Measurements from ENCODE around the gene S100A2. TPM values are rescaled to one million over a fixed set of nuclear protein-coding genes. Genes with fewer than 3 reads are reported as not detected.

Gene S100A2
- total RNA-seq, 6 experiments from 2014 or later: not detected

- peaks cover 0 to 12% (median 5%) of the 10 kb centered on the region in 4 donors for H3K36me3 ChIP-seq
- peak overlapping the region; percentile 34 to 94 (median 92) for H3K27ac ChIP-seq
- no peak for ATAC-seq
- 69% methylated on average over 4 of the region's 7 CpGs for WGBS (ENCODE audit: insufficient coverage, low coverage, low lambda C conversion rate, missing lambda C conversion rate)
- no peaks in the 10 kb centered on the region for H3K27me3 ChIP-seq
- H3K4me3 ChIP-seq: no peak overlapping the region
- no peaks in the 10 kb centered on the region for H3K9me3 ChIP-seq
- intact Hi-C loops (cut with DNase I): no loop called here
- peaks cover 0 to 31% (median 14%) of the 10 kb centered on the region in 4 donors for H3K4me1 ChIP-seq
- no peak for TF ChIP-seq POLR2A (IDR thresholded peaks at IDR 0.05)
- TF ChIP-seq, protein P1, sequence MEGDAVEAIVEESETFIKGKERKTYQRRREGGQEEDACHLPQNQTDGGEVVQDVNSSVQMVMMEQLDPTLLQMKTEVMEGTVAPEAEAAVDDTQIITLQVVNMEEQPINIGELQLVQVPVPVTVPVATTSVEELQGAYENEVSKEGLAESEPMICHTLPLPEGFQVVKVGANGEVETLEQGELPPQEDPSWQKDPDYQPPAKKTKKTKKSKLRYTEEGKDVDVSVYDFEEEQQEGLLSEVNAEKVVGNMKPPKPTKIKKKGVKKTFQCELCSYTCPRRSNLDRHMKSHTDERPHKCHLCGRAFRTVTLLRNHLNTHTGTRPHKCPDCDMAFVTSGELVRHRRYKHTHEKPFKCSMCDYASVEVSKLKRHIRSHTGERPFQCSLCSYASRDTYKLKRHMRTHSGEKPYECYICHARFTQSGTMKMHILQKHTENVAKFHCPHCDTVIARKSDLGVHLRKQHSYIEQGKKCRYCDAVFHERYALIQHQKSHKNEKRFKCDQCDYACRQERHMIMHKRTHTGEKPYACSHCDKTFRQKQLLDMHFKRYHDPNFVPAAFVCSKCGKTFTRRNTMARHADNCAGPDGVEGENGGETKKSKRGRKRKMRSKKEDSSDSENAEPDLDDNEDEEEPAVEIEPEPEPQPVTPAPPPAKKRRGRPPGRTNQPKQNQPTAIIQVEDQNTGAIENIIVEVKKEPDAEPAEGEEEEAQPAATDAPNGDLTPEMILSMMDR (IDR thresholded peaks at IDR 0.05): no peak
- no peak for DNase-seq
Observed at GRCh38 chr1:153610811-153611301, 45.2 kb upstream of the S100A2 start.

DNA sequence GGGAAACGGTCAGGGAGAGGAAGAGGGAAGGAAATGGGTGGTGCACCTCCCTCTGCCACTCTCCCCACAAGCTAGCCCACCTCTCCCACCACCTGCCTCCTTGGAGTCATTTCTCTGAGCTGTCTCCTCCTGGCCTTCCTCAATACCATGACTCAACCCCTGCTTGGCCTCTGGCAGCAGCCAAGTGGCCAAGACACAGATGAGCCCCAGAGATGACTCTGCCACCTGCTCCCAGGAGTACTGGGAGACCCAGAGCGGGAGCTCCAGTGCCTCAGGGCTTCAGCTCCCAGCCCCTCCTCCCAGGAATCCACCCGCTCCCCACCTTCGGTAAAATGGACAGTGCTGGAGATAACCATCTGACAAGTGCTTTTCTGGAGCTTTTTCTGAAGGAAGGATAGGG lies 44.7 kb upstream of the S100A2 start:
- Histone ChIP-seq H3K27ac (peak overlapping the region; percentile 34 to 94 (median 92)), H3K36me3 (peaks cover 0 to 14% (median 5%) of the 10 kb centered on the region in 4 donors), H3K9me3 (no peaks in the 10 kb centered on the region), H3K27me3 (no peaks in the 10 kb centered on the region), H3K4me1 (peaks cover 0 to 31% (median 14%) of the 10 kb centered on the region in 4 donors), H3K4me3 (no peak overlapping the region)
- WGBS (ENCODE audit: insufficient coverage, low coverage, low lambda C conversion rate, missing lambda C conversion rate): 20% methylated on average over 1 of the region's 4 CpGs
- intact Hi-C loops (cut with DNase I): no loop called here
- ATAC-seq (no peak), DNase-seq (no peak)
- no peak for TF ChIP-seq POLR2A (IDR thresholded peaks at IDR 0.05)
- TF ChIP-seq, protein P1 (IDR thresholded peaks at IDR 0.05): no peak

GRCh38 chr1:153609585-153609907 lies 43.9 kb upstream of the S100A2 start:
- Histone ChIP-seq H3K27ac (peak overlapping the region; percentile 92 to 98 (median 94)), H3K36me3 (peaks cover 0 to 14% (median 5%) of the 10 kb centered on the region in 4 donors), H3K4me3 (peak overlapping the region; percentile 36 to 60 (median 55)), H3K4me1 (peaks cover 0 to 31% (median 14%) of the 10 kb centered on the region in 4 donors), H3K9me3 (no peaks in the 10 kb centered on the region), H3K27me3 (no peaks in the 10 kb centered on the region)
- ATAC-seq (no peak), DNase-seq (no peak)
- WGBS (ENCODE audit: insufficient coverage, low coverage, low lambda C conversion rate, missing lambda C conversion rate): 59% methylated on average over 6 of the region's 6 CpGs
- TF ChIP-seq POLR2A (IDR thresholded peaks at IDR 0.05): no peak
- TF ChIP-seq, protein P1 (IDR thresholded peaks at IDR 0.05): no peak
- intact Hi-C loops (cut with DNase I): no loop called here

- H3K9me3 ChIP-seq: no peaks in the 10 kb centered on the region
- H3K4me3 ChIP-seq: peak overlapping the region; percentile 36 to 60 (median 55)
- WGBS (ENCODE audit: insufficient coverage, low coverage, low lambda C conversion rate, missing lambda C conversion rate): 16% methylated on average over 8 of the region's 19 CpGs
- H3K4me1 ChIP-seq: peaks cover 0 to 31% (median 14%) of the 10 kb centered on the region in 4 donors
- H3K27me3 ChIP-seq: no peaks in the 10 kb centered on the region
- TF ChIP-seq, protein P1 (IDR thresholded peaks at IDR 0.05): no peak
- peak; percentile 65 for TF ChIP-seq POLR2A (IDR thresholded peaks at IDR 0.05)
- DNase-seq (peak; percentile 95 to 96 (median 96)), ATAC-seq (peak; percentile 82 to 91 (median 88))
- peaks cover 0 to 14% (median 5%) of the 10 kb centered on the region in 4 donors for H3K36me3 ChIP-seq
- intact Hi-C loops (cut with DNase I): no loop called here
- H3K27ac ChIP-seq: peak overlapping the region; percentile 92 to 98 (median 94)
Observed at GRCh38 chr1:153608742-153609584, 43.3 kb upstream of the S100A2 start.

Data from right lobe of liver (tissue), 6 donors.